ENCODE data around the gene NLN.
"Not testable (repeated sequence)": the region's sequence is repeated elsewhere in the genome, so short reads cannot be mapped to it uniquely, and the experiment has no call there.

NLN gene

GRCh38 chr5:65868509-65868908 is 146.5 kb downstream of the NLN start:
- H3K9me3 ChIP-seq (ENCODE audit: insufficient read depth, low read depth, low read length), result no peaks in the 10 kb centered on the region
- H3K79me2 ChIP-seq (ENCODE audit: insufficient read depth, low read length), result no peaks in the 10 kb centered on the region
- H3F3A ChIP-seq (ENCODE audit: low read depth), result no peaks in the 10 kb centered on the region
- H3K36me3 ChIP-seq (ENCODE audit: insufficient read depth, low read length), result no peaks in the 10 kb centered on the region
- H3K4me1 ChIP-seq (ENCODE audit: insufficient read depth, low read length, poor library complexity, severe bottlenecking), result peaks cover 13% of the 10 kb centered on the region
- H3K9me2 ChIP-seq (replicated peaks; ENCODE audit: low read depth, low read length), result no peaks in the 10 kb centered on the region
- TF ChIP-seq EZH2phosphoT487 (IDR thresholded peaks at IDR 0.05; ENCODE audit: borderline replicate concordance), result no peak
- TF ChIP-seq, protein P1, sequence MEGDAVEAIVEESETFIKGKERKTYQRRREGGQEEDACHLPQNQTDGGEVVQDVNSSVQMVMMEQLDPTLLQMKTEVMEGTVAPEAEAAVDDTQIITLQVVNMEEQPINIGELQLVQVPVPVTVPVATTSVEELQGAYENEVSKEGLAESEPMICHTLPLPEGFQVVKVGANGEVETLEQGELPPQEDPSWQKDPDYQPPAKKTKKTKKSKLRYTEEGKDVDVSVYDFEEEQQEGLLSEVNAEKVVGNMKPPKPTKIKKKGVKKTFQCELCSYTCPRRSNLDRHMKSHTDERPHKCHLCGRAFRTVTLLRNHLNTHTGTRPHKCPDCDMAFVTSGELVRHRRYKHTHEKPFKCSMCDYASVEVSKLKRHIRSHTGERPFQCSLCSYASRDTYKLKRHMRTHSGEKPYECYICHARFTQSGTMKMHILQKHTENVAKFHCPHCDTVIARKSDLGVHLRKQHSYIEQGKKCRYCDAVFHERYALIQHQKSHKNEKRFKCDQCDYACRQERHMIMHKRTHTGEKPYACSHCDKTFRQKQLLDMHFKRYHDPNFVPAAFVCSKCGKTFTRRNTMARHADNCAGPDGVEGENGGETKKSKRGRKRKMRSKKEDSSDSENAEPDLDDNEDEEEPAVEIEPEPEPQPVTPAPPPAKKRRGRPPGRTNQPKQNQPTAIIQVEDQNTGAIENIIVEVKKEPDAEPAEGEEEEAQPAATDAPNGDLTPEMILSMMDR (conservative IDR thresholded peaks at IDR 0.05; ENCODE audit: low read length), result no peak
- no peak overlapping the region for H3K4me3 ChIP-seq (ENCODE audit: low read length, poor library complexity, severe bottlenecking)
- H2AFZ ChIP-seq (ENCODE audit: low read length), result no peak overlapping the region
- no peak overlapping the region for H3K4me2 ChIP-seq (ENCODE audit: low read depth, low read length, poor library complexity, severe bottlenecking)
- H3K9ac ChIP-seq (ENCODE audit: low read depth, low read length, poor library complexity, severe bottlenecking), result no peak overlapping the region
- H4K20me1 ChIP-seq (ENCODE audit: insufficient read depth, low read length, poor library complexity, severe bottlenecking), result no peaks in the 10 kb centered on the region
- H3K27me3 ChIP-seq (ENCODE audit: insufficient read depth, low read length, poor library complexity, severe bottlenecking), result no peaks in the 10 kb centered on the region

DNA sequence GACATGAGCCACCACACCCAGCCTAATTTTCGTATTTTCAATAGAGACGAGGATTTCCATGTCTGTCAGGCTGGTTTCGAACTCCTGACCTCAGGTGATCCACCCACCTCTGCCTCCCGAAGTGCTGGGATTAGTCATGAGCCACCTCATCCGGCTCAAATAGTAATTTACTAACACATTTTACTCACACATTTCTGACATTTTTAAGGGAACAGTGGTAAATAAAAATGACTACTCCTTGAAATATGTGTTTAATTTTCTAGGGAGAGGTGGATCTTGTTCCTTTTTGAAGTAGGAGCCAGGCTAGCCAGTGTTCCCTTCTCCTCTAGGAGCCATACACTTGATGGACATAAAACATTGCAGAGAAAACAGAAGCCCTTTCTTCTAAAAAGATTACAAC is 149.2 kb downstream of the NLN start:
- H3K9me3 ChIP-seq (ENCODE audit: insufficient read depth, low read depth, low read length), result no peaks in the 10 kb centered on the region
- H3K36me3 ChIP-seq (ENCODE audit: insufficient read depth, low read length), result no peaks in the 10 kb centered on the region
- TF ChIP-seq, protein P1 (conservative IDR thresholded peaks at IDR 0.05; ENCODE audit: low read length), result no peak
- TF ChIP-seq EZH2phosphoT487 (IDR thresholded peaks at IDR 0.05; ENCODE audit: borderline replicate concordance), result no peak
- no peak overlapping the region for H2AFZ ChIP-seq (ENCODE audit: low read length)
- H3K4me2 ChIP-seq (ENCODE audit: low read depth, low read length, poor library complexity, severe bottlenecking), result no peak overlapping the region
- peaks cover 13% of the 10 kb centered on the region for H3K4me1 ChIP-seq (ENCODE audit: insufficient read depth, low read length, poor library complexity, severe bottlenecking)
- H3K79me2 ChIP-seq (ENCODE audit: insufficient read depth, low read length), result no peaks in the 10 kb centered on the region
- no peaks in the 10 kb centered on the region for H4K20me1 ChIP-seq (ENCODE audit: insufficient read depth, low read length, poor library complexity, severe bottlenecking)
- no peaks in the 10 kb centered on the region for H3K9me2 ChIP-seq (replicated peaks; ENCODE audit: low read depth, low read length)
- H3F3A ChIP-seq (ENCODE audit: low read depth), result no peaks in the 10 kb centered on the region
- H3K4me3 ChIP-seq (ENCODE audit: low read length, poor library complexity, severe bottlenecking), result no peak overlapping the region
- no peak overlapping the region for H3K9ac ChIP-seq (ENCODE audit: low read depth, low read length, poor library complexity, severe bottlenecking)
- H3K27me3 ChIP-seq (ENCODE audit: insufficient read depth, low read length, poor library complexity, severe bottlenecking), result no peaks in the 10 kb centered on the region

DNA sequence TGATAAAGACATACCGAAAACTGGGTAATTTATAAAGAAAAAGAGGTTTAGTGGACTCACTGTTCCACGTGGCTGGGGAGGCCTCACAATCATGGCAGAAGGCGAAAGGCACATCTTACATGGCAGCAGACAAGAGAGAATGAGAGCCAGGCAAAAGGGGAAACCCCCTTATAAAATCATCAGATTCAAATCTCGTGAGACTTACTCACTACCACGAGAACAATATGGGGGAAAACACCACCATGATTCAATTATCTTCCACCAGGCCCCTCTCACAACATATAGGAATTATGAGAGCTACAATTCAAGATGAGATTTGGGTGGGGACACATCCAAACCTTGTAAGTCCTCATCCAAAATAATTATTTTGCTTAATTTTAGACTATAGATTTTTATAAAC is 149.8 kb downstream of the NLN start:
- H3K27me3 ChIP-seq (ENCODE audit: insufficient read depth, low read length, poor library complexity, severe bottlenecking); H3K79me2 ChIP-seq (ENCODE audit: insufficient read depth, low read length); H3K9me2 ChIP-seq (replicated peaks; ENCODE audit: low read depth, low read length); H2AFZ ChIP-seq (ENCODE audit: low read length); H3K9me3 ChIP-seq (ENCODE audit: insufficient read depth, low read depth, low read length); H4K20me1 ChIP-seq (ENCODE audit: insufficient read depth, low read length, poor library complexity, severe bottlenecking); H3K36me3 ChIP-seq (ENCODE audit: insufficient read depth, low read length); H3K9ac ChIP-seq (ENCODE audit: low read depth, low read length, poor library complexity, severe bottlenecking); H3K4me2 ChIP-seq (ENCODE audit: low read depth, low read length, poor library complexity, severe bottlenecking); H3F3A ChIP-seq (ENCODE audit: low read depth); H3K4me3 ChIP-seq (ENCODE audit: low read length, poor library complexity, severe bottlenecking): not testable (repeated sequence)
- peaks cover 11% of the 10 kb centered on the region for H3K4me1 ChIP-seq (ENCODE audit: insufficient read depth, low read length, poor library complexity, severe bottlenecking)

GRCh38 chr5:65873181-65873750 is 151.3 kb downstream of the NLN start:
- Histone ChIP-seq H3K9me3 (ENCODE audit: insufficient read depth, low read depth, low read length) (no peaks in the 10 kb centered on the region), H3K27me3 (ENCODE audit: insufficient read depth, low read length, poor library complexity, severe bottlenecking) (no peaks in the 10 kb centered on the region), H3K4me2 (ENCODE audit: low read depth, low read length, poor library complexity, severe bottlenecking) (no peak overlapping the region)

More at GRCh38 chr5:65873181-65873750, 151.3 kb downstream of the NLN start:
- H3K9ac ChIP-seq (ENCODE audit: low read depth, low read length, poor library complexity, severe bottlenecking), result no peak overlapping the region
- TF ChIP-seq, protein P1 (conservative IDR thresholded peaks at IDR 0.05; ENCODE audit: low read length), result no peak
- TF ChIP-seq EZH2phosphoT487 (IDR thresholded peaks at IDR 0.05; ENCODE audit: borderline replicate concordance), result no peak
- no peaks in the 10 kb centered on the region for H3F3A ChIP-seq (ENCODE audit: low read depth)
- H3K9me2 ChIP-seq (replicated peaks; ENCODE audit: low read depth, low read length), result no peaks in the 10 kb centered on the region
- H3K79me2 ChIP-seq (ENCODE audit: insufficient read depth, low read length), result no peaks in the 10 kb centered on the region
- no peaks in the 10 kb centered on the region for H4K20me1 ChIP-seq (ENCODE audit: insufficient read depth, low read length, poor library complexity, severe bottlenecking)
- no peak overlapping the region for H3K4me3 ChIP-seq (ENCODE audit: low read length, poor library complexity, severe bottlenecking)
- no peak overlapping the region for H2AFZ ChIP-seq (ENCODE audit: low read length)
- no peaks in the 10 kb centered on the region for H3K36me3 ChIP-seq (ENCODE audit: insufficient read depth, low read length)
- H3K4me1 ChIP-seq (ENCODE audit: insufficient read depth, low read length, poor library complexity, severe bottlenecking), result no peaks in the 10 kb centered on the region
